ENCODE data around the gene ARHGEF3.

The ARHGEF3 gene

GRCh38 chr3:56780936-56781335 lies 20.8 kb downstream of the ARHGEF3 start:
- H3K27me3 Mint-ChIP-seq = no peaks in the 10 kb centered on the region
- peaks cover 19 to 66% of the 10 kb centered on the region in 2 donors for H3K4me1 Mint-ChIP-seq
- ATAC-seq (replicated peaks) = no peak
- no peaks in the 10 kb centered on the region for H3K9me3 Mint-ChIP-seq
- no peak overlapping the region for H3K4me3 Mint-ChIP-seq
- peaks cover 0 to 5% of the 10 kb centered on the region in 2 donors for H3K36me3 Mint-ChIP-seq
- peak overlapping the region; percentile 77 for H3K27ac Mint-ChIP-seq
- DNase-seq = no peak

- H3K27ac Mint-ChIP-seq = no peak overlapping the region
- peaks cover 19 to 58% of the 10 kb centered on the region in 2 donors for H3K4me1 Mint-ChIP-seq
- peaks cover 0 to 5% of the 10 kb centered on the region in 2 donors for H3K36me3 Mint-ChIP-seq
- ATAC-seq (replicated peaks) (no peak), DNase-seq (no peak)
- no peaks in the 10 kb centered on the region for H3K9me3 Mint-ChIP-seq
- no peaks in the 10 kb centered on the region for H3K27me3 Mint-ChIP-seq
- H3K4me3 Mint-ChIP-seq = no peak overlapping the region
These were observed 22.9 kb downstream of the ARHGEF3 start for GRCh38 chr3:56778893-56779292.

- peaks cover 10 to 15% of the 10 kb centered on the region in 2 donors for H3K36me3 Mint-ChIP-seq
- no peak for ATAC-seq (replicated peaks)
- H3K27ac Mint-ChIP-seq = no peak overlapping the region
- no peak overlapping the region for H3K4me3 Mint-ChIP-seq
- H3K9me3 Mint-ChIP-seq = no peaks in the 10 kb centered on the region
- DNase-seq = no peak
- peaks cover 13 to 47% of the 10 kb centered on the region in 2 donors for H3K4me1 Mint-ChIP-seq
- H3K27me3 Mint-ChIP-seq = no peaks in the 10 kb centered on the region
These were observed 25.2 kb downstream of the ARHGEF3 start for GRCh38 chr3:56776556-56776950.

GRCh38 chr3:56775838-56776555 lies 25.8 kb downstream of the ARHGEF3 start:
- H3K36me3 Mint-ChIP-seq = peaks cover 15 to 20% of the 10 kb centered on the region in 2 donors
- H3K27me3 Mint-ChIP-seq = no peaks in the 10 kb centered on the region
- no peaks in the 10 kb centered on the region for H3K9me3 Mint-ChIP-seq
- no peak overlapping the region for H3K27ac Mint-ChIP-seq
- peaks cover 17 to 45% of the 10 kb centered on the region in 2 donors for H3K4me1 Mint-ChIP-seq
- ATAC-seq (replicated peaks) (no peak), DNase-seq (no peak)
- H3K4me3 Mint-ChIP-seq = no peak overlapping the region

GRCh38 chr3:56775445-56775837 lies 26.3 kb downstream of the ARHGEF3 start:
- peaks cover 15 to 17% of the 10 kb centered on the region in 2 donors for H3K36me3 Mint-ChIP-seq
- no peaks in the 10 kb centered on the region for H3K27me3 Mint-ChIP-seq
- no peak overlapping the region for H3K4me3 Mint-ChIP-seq
- H3K27ac Mint-ChIP-seq = no peak overlapping the region
- no peaks in the 10 kb centered on the region for H3K9me3 Mint-ChIP-seq
- ATAC-seq (replicated peaks) (no peak), DNase-seq (no peak)
- H3K4me1 Mint-ChIP-seq = peaks cover 14 to 41% of the 10 kb centered on the region in 2 donors

GRCh38 chr3:56773986-56774385 lies 27.8 kb downstream of the ARHGEF3 start:
- DNase-seq (no peak), ATAC-seq (replicated peaks) (no peak)
- Mint-ChIP-seq H3K27me3 (no peaks in the 10 kb centered on the region), H3K9me3 (no peaks in the 10 kb centered on the region), H3K27ac (peak overlapping the region; percentile 17), H3K4me3 (no peak overlapping the region), H3K36me3 (peaks cover 16 to 18% of the 10 kb centered on the region in 2 donors), H3K4me1 (peaks cover 11 to 29% of the 10 kb centered on the region in 2 donors)

GRCh38 chr3:56772952-56773938 lies 28.5 kb downstream of the ARHGEF3 start:
- DNase-seq (no peak), ATAC-seq (replicated peaks) (peak; percentile 78)
- Mint-ChIP-seq H3K4me3 (no peak overlapping the region), H3K9me3 (no peaks in the 10 kb centered on the region), H3K4me1 (peaks cover 11 to 26% of the 10 kb centered on the region in 2 donors), H3K27me3 (no peaks in the 10 kb centered on the region), H3K36me3 (peaks cover 22 to 24% of the 10 kb centered on the region in 2 donors), H3K27ac (peak overlapping the region; percentile 83)

- H3K9me3 Mint-ChIP-seq = no peaks in the 10 kb centered on the region
- H3K4me3 Mint-ChIP-seq = no peak overlapping the region
- no peaks in the 10 kb centered on the region for H3K27me3 Mint-ChIP-seq
- H3K4me1 Mint-ChIP-seq = peaks cover 11 to 19% of the 10 kb centered on the region in 2 donors
- H3K36me3 Mint-ChIP-seq = peaks cover 24 to 25% of the 10 kb centered on the region in 2 donors
- ATAC-seq (replicated peaks) (no peak), DNase-seq (no peak)
- no peak overlapping the region for H3K27ac Mint-ChIP-seq
These were observed 30.4 kb downstream of the ARHGEF3 start for GRCh38 chr3:56771376-56771775.

GRCh38 chr3:56769116-56769707 lies 32.5 kb downstream of the ARHGEF3 start:
- H3K27ac Mint-ChIP-seq = no peak overlapping the region
- H3K4me3 Mint-ChIP-seq = no peak overlapping the region

GRCh38 chr3:56764904-56765547 lies 36.7 kb downstream of the ARHGEF3 start:
- ATAC-seq (replicated peaks) (no peak), DNase-seq (no peak)
- H3K36me3 Mint-ChIP-seq = peaks cover 17 to 18% of the 10 kb centered on the region in 2 donors
- H3K4me3 Mint-ChIP-seq = no peak overlapping the region
- no peaks in the 10 kb centered on the region for H3K27me3 Mint-ChIP-seq
- no peak overlapping the region for H3K27ac Mint-ChIP-seq
- peaks cover 10 to 30% of the 10 kb centered on the region in 2 donors for H3K4me1 Mint-ChIP-seq
- no peaks in the 10 kb centered on the region for H3K9me3 Mint-ChIP-seq

More at GRCh38 chr3:56769116-56769707, 32.5 kb downstream of the ARHGEF3 start:
- no peak for DNase-seq
- no peaks in the 10 kb centered on the region for H3K27me3 Mint-ChIP-seq
- H3K4me1 Mint-ChIP-seq = peaks cover 10 to 26% of the 10 kb centered on the region in 2 donors
- H3K9me3 Mint-ChIP-seq = no peaks in the 10 kb centered on the region
- no peak for ATAC-seq (replicated peaks)
- peaks cover 29 to 32% of the 10 kb centered on the region in 2 donors for H3K36me3 Mint-ChIP-seq

- Mint-ChIP-seq H3K27me3 (no peaks in the 10 kb centered on the region), H3K4me3 (no peak overlapping the region), H3K36me3 (peaks cover 17 to 18% of the 10 kb centered on the region in 2 donors), H3K9me3 (no peaks in the 10 kb centered on the region), H3K27ac (no peak overlapping the region), H3K4me1 (peaks cover 15 to 36% of the 10 kb centered on the region in 2 donors)
- no peak for ATAC-seq (replicated peaks)
- DNase-seq = no peak
These were observed 37.6 kb downstream of the ARHGEF3 start for GRCh38 chr3:56764184-56764583.

- no peaks in the 10 kb centered on the region for H3K9me3 Mint-ChIP-seq
- H3K27me3 Mint-ChIP-seq = no peaks in the 10 kb centered on the region
- H3K27ac Mint-ChIP-seq = no peak overlapping the region
- DNase-seq = no peak
- H3K4me3 Mint-ChIP-seq = no peak overlapping the region
- ATAC-seq (replicated peaks) = no peak
- H3K36me3 Mint-ChIP-seq = peaks cover 10 to 15% of the 10 kb centered on the region in 2 donors
- H3K4me1 Mint-ChIP-seq = peaks cover 19 to 46% of the 10 kb centered on the region in 2 donors
These were observed 38.5 kb downstream of the ARHGEF3 start for GRCh38 chr3:56763233-56763632.

GRCh38 chr3:56762718-56763117 lies 39.0 kb downstream of the ARHGEF3 start:
- no peaks in the 10 kb centered on the region for H3K9me3 Mint-ChIP-seq
- ATAC-seq (replicated peaks) = no peak
- no peak overlapping the region for H3K27ac Mint-ChIP-seq
- peaks cover 10 to 15% of the 10 kb centered on the region in 2 donors for H3K36me3 Mint-ChIP-seq
- no peak overlapping the region for H3K4me3 Mint-ChIP-seq
- no peak for DNase-seq
- H3K27me3 Mint-ChIP-seq = no peaks in the 10 kb centered on the region
- H3K4me1 Mint-ChIP-seq = peaks cover 19 to 47% of the 10 kb centered on the region in 2 donors

All from stimulated activated naive B cell treated with anti-CD40 and anti-IgM and Interleukin-4, amounts not matched to agents 10 μg/mL and 1 μg/mL and 100 μg/mL, for 72 hours (primary cell).